ENCODE results near the gene SOX6.

DNA sequence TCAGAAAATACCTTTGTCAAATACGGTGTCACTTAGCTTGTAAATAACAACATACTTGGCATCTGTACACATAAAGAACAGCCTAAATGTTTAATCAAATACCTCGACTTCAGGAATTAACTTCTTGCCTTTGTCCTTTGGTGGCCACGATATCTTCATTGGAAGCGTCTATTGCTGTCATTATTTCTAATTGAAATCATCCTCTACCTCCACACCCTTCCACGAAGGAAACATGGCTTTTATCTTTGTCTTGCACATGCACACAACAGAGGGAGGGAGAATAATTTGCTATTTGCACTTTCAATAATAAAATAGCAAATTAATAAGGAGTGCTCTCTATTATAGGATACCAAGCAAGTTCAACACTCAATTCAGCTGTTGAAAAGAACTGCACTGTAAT is 25.8 kb upstream of the SOX6 start:
- TF ChIP-seq, protein P1, sequence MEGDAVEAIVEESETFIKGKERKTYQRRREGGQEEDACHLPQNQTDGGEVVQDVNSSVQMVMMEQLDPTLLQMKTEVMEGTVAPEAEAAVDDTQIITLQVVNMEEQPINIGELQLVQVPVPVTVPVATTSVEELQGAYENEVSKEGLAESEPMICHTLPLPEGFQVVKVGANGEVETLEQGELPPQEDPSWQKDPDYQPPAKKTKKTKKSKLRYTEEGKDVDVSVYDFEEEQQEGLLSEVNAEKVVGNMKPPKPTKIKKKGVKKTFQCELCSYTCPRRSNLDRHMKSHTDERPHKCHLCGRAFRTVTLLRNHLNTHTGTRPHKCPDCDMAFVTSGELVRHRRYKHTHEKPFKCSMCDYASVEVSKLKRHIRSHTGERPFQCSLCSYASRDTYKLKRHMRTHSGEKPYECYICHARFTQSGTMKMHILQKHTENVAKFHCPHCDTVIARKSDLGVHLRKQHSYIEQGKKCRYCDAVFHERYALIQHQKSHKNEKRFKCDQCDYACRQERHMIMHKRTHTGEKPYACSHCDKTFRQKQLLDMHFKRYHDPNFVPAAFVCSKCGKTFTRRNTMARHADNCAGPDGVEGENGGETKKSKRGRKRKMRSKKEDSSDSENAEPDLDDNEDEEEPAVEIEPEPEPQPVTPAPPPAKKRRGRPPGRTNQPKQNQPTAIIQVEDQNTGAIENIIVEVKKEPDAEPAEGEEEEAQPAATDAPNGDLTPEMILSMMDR (conservative IDR thresholded peaks at IDR 0.05): no peak
- TF ChIP-seq EZH2 (IDR thresholded peaks at IDR 0.05; ENCODE audit: low read depth): no peak
